Gastroesophageal sphincter (tissue), 2 donors: ENCODE measurements around the gene XG.

Experiments
- POLR2A ChIP-seq, 2 donors: fragments of 450-650 bp; IDR thresholded peaks; one replicate each; pipeline ENCODE4 v1.6.1; 2017; ENCODE audit warnings: antibody characterized with exemption in 2 of 2, mild to moderate bottlenecking in 2 of 2, moderate library complexity in 1 of 2
- POLR2AphosphoS5 ChIP-seq: sonication (generic); formaldehyde crosslinking; IDR thresholded peaks from one replicate; pipeline ENCODE4 v1.6.1; 2017; ENCODE audit warnings: antibody characterized with exemption

- TF ChIP-seq POLR2A (IDR thresholded peaks at IDR 0.05), result no peak
- TF ChIP-seq POLR2AphosphoS5, result no peak
These were observed 11.2 kb upstream of the XG start for GRCh38 chrX:2740672-2741071.
